Activated T-cell treated with anti-CD3 and anti-CD28 coated beads for 4 hours (primary cell): ENCODE results near the gene MGMT.

ENCODE experiments used
- DNase-seq: peaks from one replicate; pipeline ENCODE4 v3.0.0-alpha.2; 2020

Gene MGMT

GRCh38 chr10:129717816-129718547 lies 250.9 kb downstream of the MGMT start:
- DNase-seq = no peak

GRCh38 chr10:129718548-129719414 lies 251.7 kb downstream of the MGMT start:
- DNase-seq = no peak

GRCh38 chr10:129719415-129719739 lies 252.3 kb downstream of the MGMT start:
- DNase-seq = no peak

- no peak for DNase-seq
These were observed 253.0 kb downstream of the MGMT start for GRCh38 chr10:129719889-129720590.

GRCh38 chr10:129725011-129725410 lies 258.0 kb downstream of the MGMT start:
- DNase-seq = no peak

- DNase-seq = no peak
These were observed 258.4 kb downstream of the MGMT start for GRCh38 chr10:129725482-129725881.

GRCh38 chr10:129725890-129726631 lies 259.0 kb downstream of the MGMT start:
- no peak for DNase-seq

- DNase-seq = no peak
These were observed 260.0 kb downstream of the MGMT start for GRCh38 chr10:129727071-129727470.

- DNase-seq = no peak
These were observed 260.5 kb downstream of the MGMT start for GRCh38 chr10:129727495-129727894.

GRCh38 chr10:129728246-129728820 lies 261.3 kb downstream of the MGMT start:
- no peak for DNase-seq

- DNase-seq = no peak
These were observed 262.1 kb downstream of the MGMT start for GRCh38 chr10:129728905-129729795.

GRCh38 chr10:129730272-129730992 lies 263.4 kb downstream of the MGMT start:
- no peak for DNase-seq

- no peak for DNase-seq
These were observed 263.9 kb downstream of the MGMT start for GRCh38 chr10:129730993-129731325.

GRCh38 chr10:129740532-129741279 lies 273.7 kb downstream of the MGMT start:
- DNase-seq = no peak

GRCh38 chr10:129741280-129741977 lies 274.4 kb downstream of the MGMT start:
- DNase-seq = no peak

GRCh38 chr10:129741978-129742741 lies 275.1 kb downstream of the MGMT start:
- DNase-seq = no peak

GRCh38 chr10:129742742-129743550 lies 275.9 kb downstream of the MGMT start:
- no peak for DNase-seq

GRCh38 chr10:129743738-129744133 lies 276.7 kb downstream of the MGMT start:
- no peak for DNase-seq
